ENCODE results near the gene LMO7. TPM values are rescaled to one million over a fixed set of nuclear protein-coding genes. Genes with fewer than 3 reads are reported as not detected.

The LMO7 gene
- total RNA-seq, 3 donors from 2014 or later = 11.0 to 71.3 (median 32.8) TPM

GRCh38 chr13:75620020-75620419, 16.1 kb upstream of the LMO7 start:
- Histone ChIP-seq H3K36me3 (no peaks in the 10 kb centered on the region), H3K27ac (no peak overlapping the region)

DNA sequence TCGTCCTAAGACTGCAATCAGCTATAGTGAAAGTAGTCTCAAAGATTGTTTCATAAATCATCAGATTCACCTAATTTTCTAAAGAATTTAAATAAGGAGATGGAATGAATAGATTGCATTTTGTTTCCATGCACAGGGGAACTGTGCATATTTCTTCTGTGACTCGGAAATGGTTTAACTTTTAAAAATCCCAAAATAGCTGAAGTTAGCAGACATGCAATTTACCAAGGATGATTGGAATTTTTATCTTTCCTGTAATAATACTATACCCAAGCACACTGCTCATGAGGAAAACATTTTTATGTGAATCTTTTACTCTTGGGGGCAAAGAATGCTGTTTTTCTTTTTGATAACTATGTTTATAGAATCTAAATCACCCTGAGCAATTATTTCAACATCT, 15.0 kb upstream of the LMO7 start:
- H3K9me3 ChIP-seq = no peaks in the 10 kb centered on the region
- intact Hi-C loops (cut with DNase I; ENCODE audit: low total_unique reads) = no loop called here
- no peaks in the 10 kb centered on the region for H3K27me3 ChIP-seq
- DNase-seq (ENCODE audit: low spot score in 2 of 2) = no peak
- TF ChIP-seq CTCF (IDR thresholded peaks at IDR 0.05) (no peak), POLR2AphosphoS5 (IDR thresholded peaks at IDR 0.05) (no peak)
- no peaks in the 10 kb centered on the region for H3K36me3 ChIP-seq
- H3K4me1 ChIP-seq = no peaks in the 10 kb centered on the region
- H3K4me3 ChIP-seq = no peak overlapping the region
- no peak overlapping the region for H3K27ac ChIP-seq

More at GRCh38 chr13:75620020-75620419, 16.1 kb upstream of the LMO7 start:
- intact Hi-C loops (cut with DNase I; ENCODE audit: low total_unique reads) = no loop called here
- no peaks in the 10 kb centered on the region for H3K27me3 ChIP-seq
- H3K4me1 ChIP-seq = no peaks in the 10 kb centered on the region
- H3K4me3 ChIP-seq = no peak overlapping the region
- TF ChIP-seq POLR2AphosphoS5 (IDR thresholded peaks at IDR 0.05) = no peak
- no peak for TF ChIP-seq POLR2A (IDR thresholded peaks at IDR 0.05)
- TF ChIP-seq CTCF (IDR thresholded peaks at IDR 0.05) = no peak
- no peak for DNase-seq (ENCODE audit: low spot score in 2 of 2)
- no peaks in the 10 kb centered on the region for H3K9me3 ChIP-seq

DNA sequence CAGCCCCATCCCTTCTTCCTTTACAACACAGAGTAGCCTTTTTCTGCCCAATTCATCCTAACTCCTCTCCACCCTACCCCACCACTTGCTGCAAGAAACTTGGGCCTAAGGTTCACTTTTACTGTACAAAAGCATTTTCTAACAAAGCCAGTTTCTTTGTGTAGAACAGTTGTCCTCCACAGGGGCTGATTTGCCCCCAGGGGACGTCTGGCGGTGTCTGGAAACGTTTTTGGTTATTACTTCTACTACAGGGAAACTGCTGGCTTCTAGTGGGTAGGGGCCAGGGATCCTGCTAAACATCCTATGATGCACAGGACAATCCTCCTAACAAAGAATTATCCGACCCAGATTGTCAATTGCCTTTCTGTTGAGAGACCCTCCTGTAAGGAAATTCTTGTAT, 7.3 kb upstream of the LMO7 start:
- no peak for DNase-seq (ENCODE audit: low spot score in 2 of 2)
- H3K9me3 ChIP-seq = no peaks in the 10 kb centered on the region
- no peaks in the 10 kb centered on the region for H3K4me1 ChIP-seq
- H3K27ac ChIP-seq = no peak overlapping the region
- intact Hi-C loops (cut with DNase I; ENCODE audit: low total_unique reads) = no loop called here
- no peaks in the 10 kb centered on the region for H3K27me3 ChIP-seq
- H3K36me3 ChIP-seq = no peaks in the 10 kb centered on the region
- no peak for TF ChIP-seq POLR2AphosphoS5 (IDR thresholded peaks at IDR 0.05)
- no peak for TF ChIP-seq POLR2A (IDR thresholded peaks at IDR 0.05)
- no peak for TF ChIP-seq CTCF (IDR thresholded peaks at IDR 0.05)
- H3K4me3 ChIP-seq = no peak overlapping the region

GRCh38 chr13:75633285-75633684, 2.8 kb upstream of the LMO7 start:
- intact Hi-C loops (cut with DNase I; ENCODE audit: low total_unique reads) = no loop called here

More at GRCh38 chr13:75633285-75633684, 2.8 kb upstream of the LMO7 start:
- H3K27me3 ChIP-seq = no peaks in the 10 kb centered on the region
- TF ChIP-seq CTCF (IDR thresholded peaks at IDR 0.05) (no peak), POLR2A (IDR thresholded peaks at IDR 0.05) (no peak), POLR2AphosphoS5 (IDR thresholded peaks at IDR 0.05) (no peak)
- DNase-seq (ENCODE audit: low spot score in 2 of 2) = no peak
- peak overlapping the region in 1 of 2 donors; percentile 60 for H3K27ac ChIP-seq
- peaks cover 0 to under 1% of the 10 kb centered on the region in 2 donors for H3K4me1 ChIP-seq
- H3K4me3 ChIP-seq = no peak overlapping the region
- no peaks in the 10 kb centered on the region for H3K9me3 ChIP-seq
- no peaks in the 10 kb centered on the region for H3K36me3 ChIP-seq

All from breast epithelium (tissue), 4 donors.